Stimulated activated CD8-positive, alpha-beta memory T cell treated with anti-CD3 and anti-CD28 coated beads, Interleukin-2, amount 100 ng/mL, for 1 hour (primary cell): ENCODE data around the gene CPAMD8.

Experiments used
- DNase-seq, 2 donors: peaks; one replicate each; pipeline ENCODE4 v3.0.0-alpha.2; 2020; ENCODE audit warnings: low read depth in 2 of 2

CPAMD8 gene

DNA sequence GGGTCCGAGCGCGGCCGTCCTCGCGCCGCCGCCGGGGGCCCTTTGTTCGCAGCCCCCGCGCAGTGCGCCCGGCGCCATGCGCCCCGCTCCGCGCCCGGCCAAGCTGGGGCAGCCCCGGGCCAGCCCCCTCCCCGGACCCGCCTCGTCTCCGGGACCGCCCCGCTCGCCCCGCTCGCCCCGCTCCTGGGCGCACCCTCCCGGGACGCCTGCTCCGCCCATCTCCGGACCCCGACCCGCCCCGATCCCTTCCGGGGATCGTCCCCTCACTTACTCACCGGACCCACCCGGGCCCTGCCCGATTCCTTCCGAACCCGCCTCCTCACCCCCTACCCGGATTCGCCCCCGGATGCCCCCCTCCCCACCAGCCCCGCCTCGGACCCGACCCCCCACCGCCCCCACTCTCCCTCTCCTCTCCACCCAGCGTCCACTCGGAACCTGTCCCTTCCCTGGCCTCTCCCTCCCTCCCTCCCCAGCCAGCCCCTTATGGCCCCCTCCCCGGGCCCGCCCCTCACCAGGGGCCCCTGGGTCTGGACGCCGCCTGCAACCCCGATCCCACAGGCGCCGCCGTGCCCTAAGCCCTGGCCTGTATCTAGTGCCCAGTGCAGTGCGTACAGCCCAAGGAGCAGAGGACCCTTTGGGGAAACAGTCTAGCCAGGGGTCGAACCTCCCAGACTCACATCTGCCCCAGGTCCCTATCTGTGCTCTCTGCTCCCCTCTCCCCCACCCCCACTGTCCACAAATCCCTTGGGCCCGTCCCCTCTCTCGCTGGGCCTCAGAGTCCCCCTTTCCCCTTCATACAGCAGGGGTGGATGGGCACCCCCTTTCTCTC is at the start of gene CPAMD8:
Gene CPAMD8 (minus strand): TSS at position 105 of the 829 bp plus-strand sequence. CDS start 168 bp downstream, outside the sequence.
- no peak for DNase-seq

DNA sequence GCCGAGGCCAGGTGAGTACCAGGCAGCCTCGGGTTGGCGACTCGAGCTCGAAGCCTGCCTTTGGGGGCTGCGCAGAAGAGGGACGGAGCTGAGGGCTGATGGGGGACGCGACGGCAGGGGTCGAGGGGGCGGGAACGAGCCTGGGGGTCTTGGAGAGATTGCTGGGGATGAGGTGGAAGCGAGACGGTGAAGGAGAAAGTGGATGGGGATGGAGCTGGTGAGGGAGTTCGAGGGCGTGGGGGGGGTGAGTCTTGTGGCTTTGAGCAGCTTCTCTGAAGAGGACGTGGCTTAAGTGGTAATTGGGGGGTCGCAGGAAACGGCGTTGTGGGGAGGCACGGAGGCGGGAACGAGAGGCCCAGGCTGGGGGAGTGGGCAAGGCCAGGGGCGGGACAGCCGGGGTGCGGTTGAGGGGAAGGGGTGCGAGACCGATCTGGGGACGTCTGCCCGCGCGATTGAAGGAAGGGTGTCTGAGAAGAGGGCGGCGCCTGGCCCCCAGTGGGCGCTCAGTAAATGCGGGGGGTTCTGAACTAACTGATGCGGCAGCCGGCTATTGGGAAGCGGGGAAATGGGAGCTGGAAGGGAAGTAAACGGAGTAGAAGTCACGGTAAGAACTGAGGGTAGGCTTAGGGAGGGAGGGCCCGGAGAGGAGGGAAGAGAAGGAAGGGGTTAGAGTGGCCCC is 49.4 kb upstream of the CPAMD8 start:
- DNase-seq: peak; percentile 26 to 37

GRCh38 chr19:17075035-17075863 is 48.6 kb upstream of the CPAMD8 start, which contains the start of the genes HAUS8 and MYO9B:
HAUS8 (minus strand) TSS chr19:17075452; CDS start chr19:17075422, 30 bp downstream.
MYO9B (plus strand) TSS chr19:17075777; CDS start chr19:17101718, 25,941 bp downstream.
- DNase-seq: peak; percentile 98 to 99

DNA sequence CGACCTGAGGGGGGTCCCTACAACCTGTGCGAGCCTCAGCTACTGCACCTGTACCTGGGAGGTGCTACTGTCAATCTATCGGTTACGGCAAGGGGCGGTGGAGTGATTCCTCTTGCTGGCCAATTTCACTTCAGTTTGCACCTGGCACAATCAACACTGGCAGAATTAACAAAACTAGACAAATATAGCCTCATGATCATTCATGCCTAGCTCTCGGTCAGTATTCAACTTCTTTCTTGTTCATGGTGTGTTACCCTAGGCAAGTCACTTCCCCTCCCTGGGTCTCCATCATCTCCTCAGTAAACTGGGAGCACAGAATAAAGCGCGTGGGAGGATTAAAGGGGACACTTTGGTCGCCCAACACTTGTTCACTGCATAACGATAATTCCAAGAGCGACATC is 48.0 kb upstream of the CPAMD8 start:
- no peak for DNase-seq

DNA sequence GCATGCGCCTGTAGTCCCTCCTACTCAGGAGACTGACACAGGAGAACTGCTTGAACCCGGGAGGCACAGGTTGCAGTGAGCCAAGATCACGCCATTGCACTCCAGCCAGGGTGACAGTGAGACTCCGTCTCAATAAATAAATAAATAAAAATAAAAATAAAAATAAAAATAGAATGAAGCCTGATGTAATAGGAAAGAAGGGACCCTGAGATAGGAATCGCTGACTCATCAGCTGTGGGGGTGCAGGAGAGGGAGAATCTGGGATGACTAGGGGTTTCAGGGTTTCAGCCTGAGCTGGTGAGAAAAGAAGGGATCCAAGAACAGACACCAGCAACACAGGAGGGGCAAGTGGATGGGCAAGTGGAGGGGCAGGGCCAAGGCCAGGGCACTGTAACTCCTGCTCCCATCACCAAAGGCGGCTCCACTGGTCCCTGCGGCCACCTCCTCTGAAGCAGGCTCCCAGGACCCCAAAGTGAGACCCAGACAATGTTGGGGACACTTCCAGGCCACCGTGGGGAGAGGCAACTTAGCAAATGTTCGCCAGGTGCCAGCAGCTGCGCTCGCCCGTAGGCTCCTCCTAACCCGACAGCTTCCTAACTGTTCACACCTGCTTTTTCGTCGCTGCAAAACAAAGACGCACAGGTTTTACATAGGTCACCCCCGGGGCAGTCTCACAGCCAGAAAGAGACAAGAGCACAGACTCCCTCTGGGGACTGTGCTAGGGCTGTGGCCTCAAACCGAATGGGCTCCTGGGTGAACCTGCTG is 47.4 kb upstream of the CPAMD8 start:
- DNase-seq: no peak

DNA sequence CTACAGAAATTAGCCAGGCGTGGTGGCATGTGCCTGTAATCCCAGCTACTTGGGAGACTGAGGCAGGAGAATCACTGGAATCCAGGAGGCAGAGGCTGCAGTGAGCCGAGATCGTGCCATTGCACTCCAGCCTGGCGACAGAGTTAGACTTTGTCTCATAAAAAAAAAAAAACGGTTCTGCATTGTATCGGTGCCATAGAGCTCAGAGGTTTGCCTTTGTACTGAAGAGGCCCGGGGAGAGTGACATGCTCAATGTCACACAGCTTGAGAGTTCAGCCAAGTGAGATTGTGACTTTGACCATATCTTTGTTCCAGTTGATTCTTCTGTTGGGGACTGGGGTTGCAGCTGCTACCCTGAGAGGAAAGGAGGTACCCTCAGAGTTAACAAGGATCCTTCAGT is 44.3 kb upstream of the CPAMD8 start:
- no peak for DNase-seq

DNA sequence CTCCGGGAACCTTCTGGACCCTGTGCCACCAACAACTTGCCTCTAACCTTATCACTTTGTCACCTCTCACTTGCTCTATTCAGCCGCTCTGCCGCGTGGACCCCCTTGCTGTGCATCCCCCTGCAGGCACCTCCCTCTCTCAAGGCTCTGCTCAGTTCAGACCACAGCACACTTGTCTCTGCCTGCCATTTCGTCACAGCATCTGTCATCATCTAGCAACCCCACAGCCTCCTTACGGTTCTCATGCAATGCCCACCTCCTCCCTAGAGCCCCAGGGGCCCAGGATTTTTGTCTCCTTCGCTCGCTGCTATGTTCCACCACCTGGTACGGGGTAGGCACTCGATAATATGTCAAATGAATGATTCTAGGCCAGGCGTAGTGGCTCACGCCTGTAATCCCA is 43.8 kb upstream of the CPAMD8 start:
- DNase-seq: no peak

DNA sequence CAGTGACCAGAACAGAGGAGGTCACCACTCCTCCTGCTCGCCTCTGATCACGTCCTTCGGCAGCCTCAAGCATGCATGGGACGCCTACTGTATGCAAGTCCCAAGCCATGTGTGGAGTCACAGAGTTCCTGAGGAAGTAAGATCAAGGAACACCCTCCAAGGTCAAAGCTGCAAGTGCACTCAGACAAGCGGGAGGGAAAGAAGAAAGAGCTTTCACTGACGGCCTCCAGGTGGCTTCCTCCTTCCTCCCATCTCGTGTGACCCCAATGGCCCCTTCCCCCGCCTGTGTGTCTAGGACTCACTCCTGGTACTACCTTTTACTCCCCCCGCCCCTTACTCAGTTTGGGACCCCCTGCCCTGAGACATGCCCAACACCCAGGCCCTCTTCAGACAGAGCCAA is 42.6 kb upstream of the CPAMD8 start:
- DNase-seq: no peak

DNA sequence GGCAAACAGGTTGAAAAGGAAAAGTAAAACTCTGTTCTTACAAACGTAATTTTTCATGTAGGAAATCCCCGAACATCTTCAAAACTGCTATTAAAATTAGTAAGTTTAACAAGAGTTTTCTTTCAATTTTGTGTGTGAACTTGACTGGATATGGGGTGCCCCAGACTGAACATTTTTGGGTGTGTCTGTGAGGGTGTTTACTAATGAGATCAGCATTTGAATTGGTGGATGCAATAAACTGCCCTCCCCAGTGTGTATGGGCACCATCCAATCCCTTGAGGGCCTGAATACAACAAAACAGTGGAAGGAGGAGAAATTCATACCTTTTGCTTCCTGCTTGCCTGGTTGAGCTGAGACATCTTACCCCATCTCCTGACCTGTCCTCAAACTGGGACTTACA is 36.8 kb upstream of the CPAMD8 start:
- no peak for DNase-seq

GRCh38 chr19:17061691-17062090 is 35.1 kb upstream of the CPAMD8 start:
- DNase-seq: no peak

GRCh38 chr19:17061205-17061604 is 34.6 kb upstream of the CPAMD8 start:
- DNase-seq: no peak

DNA sequence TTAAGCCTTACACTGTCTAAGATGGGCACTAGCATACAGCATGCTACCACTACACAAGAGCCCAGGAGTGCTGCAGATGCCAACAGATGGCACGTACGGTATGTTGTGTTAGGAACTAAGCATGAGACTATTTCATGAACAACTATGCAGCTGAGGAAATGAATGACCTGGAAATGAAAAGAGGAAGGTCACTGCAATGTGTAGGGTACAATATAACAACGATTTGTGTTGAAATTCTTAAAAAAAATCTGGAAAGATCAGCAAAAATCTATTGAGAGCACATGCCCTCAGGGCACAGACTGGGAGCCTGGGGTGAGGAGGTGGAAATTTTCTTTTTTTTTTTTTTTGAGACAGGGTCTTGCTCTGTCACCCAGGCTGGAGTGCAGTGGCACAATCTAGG is 34.2 kb upstream of the CPAMD8 start:
- DNase-seq: no peak

DNA sequence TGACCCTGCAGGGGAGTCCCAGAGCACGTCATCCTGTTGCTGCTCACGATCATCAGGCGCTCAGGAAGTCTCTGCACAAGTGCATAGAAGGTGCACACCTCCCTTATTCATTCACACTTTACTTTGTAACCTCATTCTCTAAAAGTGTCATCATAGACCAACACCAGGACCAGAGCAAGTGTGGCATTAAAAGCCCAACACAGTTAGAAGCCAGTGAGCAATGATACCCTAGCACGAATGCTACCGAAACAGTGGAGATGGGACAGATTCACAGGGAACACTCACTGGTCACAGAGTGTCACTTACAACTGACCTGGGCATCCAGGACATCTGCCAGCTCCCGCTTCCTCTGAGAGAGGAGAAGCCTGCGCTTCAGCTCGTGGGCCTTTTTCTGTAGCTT is 31.6 kb upstream of the CPAMD8 start:
- no peak for DNase-seq

GRCh38 chr19:17055636-17056035 is 29.0 kb upstream of the CPAMD8 start:
- no peak for DNase-seq

GRCh38 chr19:17054746-17055145 is 28.1 kb upstream of the CPAMD8 start:
- no peak for DNase-seq

DNA sequence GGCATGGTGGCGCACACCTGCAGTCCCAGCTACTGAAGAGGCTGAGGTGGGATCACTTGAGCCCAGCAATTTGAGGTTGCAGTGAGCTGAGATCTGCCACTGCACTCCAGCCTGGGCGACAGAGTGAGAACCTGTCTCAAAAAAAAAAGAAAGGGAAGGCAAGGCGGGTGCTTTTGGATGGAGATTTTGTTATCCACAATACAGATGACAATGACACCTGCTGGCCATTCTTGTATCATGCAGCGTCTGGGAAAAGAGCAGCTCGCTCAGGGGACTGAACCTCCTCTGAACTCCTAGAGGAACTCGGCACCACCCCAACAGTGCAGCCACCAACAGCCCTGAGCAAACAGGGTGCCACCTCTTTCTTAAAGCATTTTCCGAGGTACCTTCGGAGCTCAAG is 25.8 kb upstream of the CPAMD8 start:
- no peak for DNase-seq

DNA sequence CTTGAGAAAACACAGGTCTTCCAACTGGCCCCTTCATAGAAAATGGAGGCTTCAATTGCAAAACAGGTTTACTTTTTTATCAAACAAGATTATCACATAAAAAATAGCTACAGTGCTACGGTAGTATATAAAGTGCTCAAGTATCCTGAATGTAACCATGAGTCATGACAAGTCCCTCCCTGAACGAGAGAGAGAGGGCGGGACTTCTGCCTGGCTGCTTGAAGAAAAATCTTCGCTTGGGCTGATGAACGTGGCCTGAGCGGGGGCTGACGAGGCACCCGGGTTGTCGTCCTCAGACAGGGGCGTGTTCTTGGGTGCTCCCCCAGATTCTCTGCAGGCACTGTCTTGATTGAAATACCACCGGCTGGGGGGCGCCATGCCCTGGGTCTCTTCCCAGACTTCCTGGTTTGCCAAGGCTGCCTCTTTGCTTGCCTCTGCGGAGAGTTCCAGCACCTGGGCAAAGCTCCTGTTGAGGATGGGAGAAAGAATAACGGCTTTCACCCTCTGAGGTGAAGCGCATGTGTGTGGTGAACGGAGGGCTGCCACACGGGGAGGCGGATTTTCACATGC is 23.2 kb upstream of the CPAMD8 start:
- DNase-seq: no peak

- DNase-seq: no peak
Measured at GRCh38 chr19:17048885-17049453, 22.4 kb upstream of the CPAMD8 start.

GRCh38 chr19:17045907-17046502 is 19.4 kb upstream of the CPAMD8 start:
- no peak for DNase-seq

GRCh38 chr19:17043744-17044143 is 17.1 kb upstream of the CPAMD8 start:
- DNase-seq: no peak
